Endothelial cell of umbilical vein (primary cell): Measurements from ENCODE around the gene ID2. TPM values are rescaled to one million over a fixed set of nuclear protein-coding genes. Genes with fewer than 3 reads are reported as not detected.

ENCODE experiments used
- BruUV-seq: library from RNA; stranded (reverse); fragments of 400-500 nt; replicated peaks from 2 replicates; lab custom pipeline; 2021; lab: Mats Ljungman, UMichigan
- CTCF ChIA-PET: fragments of 300-600, 350-600 bp; sonication (Branson Sonifier 250); formaldehyde crosslinking; loops from one replicate; lab custom pipeline; 2021; ENCODE audit warnings: antibody characterized with exemption, inconsistent platforms; lab: Charles Lee
- POLR2A ChIA-PET: fragments of 300-600, 350-600 bp; sonication (Branson Sonifier 250); formaldehyde crosslinking; loops from one replicate; lab custom pipeline; 2021; ENCODE audit warnings: antibody characterized with exemption, inconsistent platforms; lab: Charles Lee
- DNase-seq: peaks from one replicate; pipeline ENCODE4 v3.0.0-alpha.2; 2011; ENCODE audit warnings: low read depth, low spot score
- FAIRE-seq: peaks from 2 replicates; lab custom pipeline; 2011; peaks lifted over from hg19 to GRCh38; lab: Jason Lieb, UNC
- H2AFZ ChIP-seq: 2 replicates; pipeline ENCODE4 v1.6.0; 2012; ENCODE audit warnings: low read depth, low read length, control low read depth, inconsistent platforms
- H3K27ac ChIP-seq: 2 replicates; pipeline ENCODE4 v1.5.1; 2011; ENCODE audit warnings: low read depth, mild to moderate bottlenecking, control low read depth, low read length, moderate library complexity; ENCODE audit not compliant: insufficient read depth
- H3K27me3 ChIP-seq, 2 experiments: 2 replicates each; pipeline versions ENCODE4 v1.6.0 to v1.6.1; 2011; ENCODE audit warnings: low read length in 2 of 2, mixed read lengths in 1 of 2; ENCODE audit not compliant: control insufficient read depth in 2 of 2, insufficient read depth in 2 of 2
- H3K36me3 ChIP-seq, 2 experiments: 2 replicates in 1 of 2; 3 replicates in 1 of 2; pipeline ENCODE4 v1.5.1; 2011; ENCODE audit warnings: low read length in 2 of 2, mild to moderate bottlenecking in 1 of 2, moderate library complexity in 1 of 2; ENCODE audit not compliant: control insufficient read depth in 2 of 2, insufficient read depth in 2 of 2; ENCODE audit errors: extremely low read depth in 1 of 2
- H3K4me1 ChIP-seq: 3 replicates; pipeline ENCODE4 v1.5.1; 2011; ENCODE audit warnings: mild to moderate bottlenecking, low read length; ENCODE audit not compliant: control insufficient read depth, insufficient read depth; ENCODE audit errors: extremely low read depth
- H3K4me2 ChIP-seq: 2 replicates; pipeline ENCODE4 v1.6.1; 2011; ENCODE audit warnings: low read length, control low read depth, mixed read lengths; ENCODE audit not compliant: insufficient read depth
- H3K4me3 ChIP-seq, 3 experiments: fragments of 200-600 bp in 1 of 3; sonication (generic), shearing (Covaris generic) in 1 of 3; replicated peaks in 1 of 3; 2 replicates each; pipeline ENCODE4 v1.5.1; 2011 to 2016; ENCODE audit warnings: control low read depth in 3 of 3, low read length in 3 of 3, mild to moderate bottlenecking in 2 of 3, inconsistent platforms in 1 of 3, low read depth in 1 of 3, moderate library complexity in 1 of 3; ENCODE audit not compliant: insufficient read depth in 1 of 3
- H3K79me2 ChIP-seq: 2 replicates; pipeline ENCODE4 v1.6.0; 2012; ENCODE audit warnings: low read length, inconsistent platforms; ENCODE audit not compliant: control insufficient read depth, insufficient read depth
- H3K9ac ChIP-seq: replicated peaks from 2 replicates; pipeline ENCODE3; 2011; ENCODE audit warnings: low read length, control low read depth; ENCODE audit not compliant: insufficient read depth; ENCODE audit errors: extremely low read depth
- H3K9me1 ChIP-seq: replicated peaks from 3 replicates; pipeline ENCODE4 v1.6.0; 2011; ENCODE audit warnings: mild to moderate bottlenecking, low read length; ENCODE audit not compliant: control insufficient read depth, insufficient read depth; ENCODE audit errors: extremely low read depth
- H3K9me3 ChIP-seq: replicated peaks from 2 replicates; pipeline ENCODE4 v1.5.1; 2012; ENCODE audit warnings: low read length, inconsistent platforms; ENCODE audit not compliant: control insufficient read depth, insufficient read depth
- H4K20me1 ChIP-seq: replicated peaks from 2 replicates; pipeline ENCODE3; 2011; ENCODE audit warnings: mild to moderate bottlenecking, low read length; ENCODE audit not compliant: control insufficient read depth, insufficient read depth; ENCODE audit errors: extremely low read depth
- EZH2 ChIP-seq: IDR thresholded peaks from 2 replicates; pipeline ENCODE4 v1.6.1; 2012; ENCODE audit warnings: borderline replicate concordance, low read depth, mild to moderate bottlenecking, moderate library complexity, low read length, inconsistent platforms; ENCODE audit not compliant: severe bottlenecking
- FOS ChIP-seq: IDR thresholded peaks from 2 replicates; pipeline ENCODE4 v1.6.1; 2011; ENCODE audit warnings: mild to moderate bottlenecking, low read length, moderate library complexity, borderline replicate concordance; ENCODE audit not compliant: insufficient read depth
- GATA2 ChIP-seq: IDR thresholded peaks from 2 replicates; pipeline ENCODE4 v1.7.0; 2011; ENCODE audit warnings: low read depth, mild to moderate bottlenecking, moderate library complexity, mixed read lengths, low read length; ENCODE audit not compliant: insufficient read length, insufficient read depth
- JUN ChIP-seq: IDR thresholded peaks from 2 replicates; pipeline ENCODE4 v1.6.1; 2011; ENCODE audit warnings: borderline replicate concordance, low read depth; ENCODE audit not compliant: insufficient read length, insufficient read depth
- MYC ChIP-seq: IDR thresholded peaks from one replicate; pipeline ENCODE4 v1.6.1; 2011; ENCODE audit warnings: mild to moderate bottlenecking, low read depth, low read length
- POLR2A ChIP-seq: IDR thresholded peaks from 2 replicates; pipeline ENCODE4 v1.6.1; 2012; ENCODE audit warnings: low read depth, mild to moderate bottlenecking, control low read depth, low read length
- POLR2AphosphoS5 ChIP-seq: IDR thresholded peaks from 2 replicates; pipeline ENCODE4 v1.6.1; 2012; ENCODE audit warnings: low read depth, mild to moderate bottlenecking, control low read depth, low read length, moderate library complexity; ENCODE audit not compliant: insufficient read depth
- dilution Hi-C: fragments of 300-500 bp; cut with MboI; formaldehyde crosslinking; loops from one replicate; pipeline ENCODE4 v1.15.0; 2019; ENCODE audit warnings: low sequenced_read_pairs; ENCODE audit not compliant: extremely low pct_ligation_motif_present
- intact Hi-C: fragments of 100-400 bp; cut with micrococcal nuclease; formaldehyde crosslinking; loops from one replicate; pipeline ENCODE4 v1.10.0; 2022
- polyA plus RNA-seq, 4 experiments: library from polyadenylated mRNA; depleted of rRNA in 3 of 4; stranded (reverse) in 3 of 4; unstranded in 1 of 4; fragments of >200 nt; gene quantifications; 2 replicates each; pipeline versions ENCODE4 v1.2.1 to v1.2.3, GENCODE V29; 2011 to 2012; ENCODE audit warnings: missing spikeins in 1 of 4
- total RNA-seq: library from RNA; stranded (reverse); gene quantifications from 2 replicates; pipeline ENCODE4 v1.2.3, GENCODE V29; 2021
- TF ChIP-seq, protein P1 (sequence below), 2 donors: IDR thresholded peaks; 1 replicate in 1 of 2; 2 replicates in 1 of 2; pipeline ENCODE4 v1.5.1; 2011; ENCODE audit warnings: low read length in 2 of 2, mild to moderate bottlenecking in 2 of 2, moderate library complexity in 2 of 2, control low read depth in 1 of 2, inconsistent platforms in 1 of 2, low read depth in 1 of 2; ENCODE audit not compliant: insufficient read depth in 1 of 2; ENCODE audit errors: extremely low read depth in 1 of 2
- TF ChIP-seq, protein P2 (sequence below): IDR thresholded peaks from 2 replicates; pipeline ENCODE4 v1.6.1; 2011; ENCODE audit not compliant: insufficient read depth, insufficient read length

Gene ID2
- total and polyA plus RNA-seq, 2 donors (not counting 3 experiments of a cell fraction or from before 2014, with no cell fraction given), result 4.1 to 29.1 TPM

DNA sequence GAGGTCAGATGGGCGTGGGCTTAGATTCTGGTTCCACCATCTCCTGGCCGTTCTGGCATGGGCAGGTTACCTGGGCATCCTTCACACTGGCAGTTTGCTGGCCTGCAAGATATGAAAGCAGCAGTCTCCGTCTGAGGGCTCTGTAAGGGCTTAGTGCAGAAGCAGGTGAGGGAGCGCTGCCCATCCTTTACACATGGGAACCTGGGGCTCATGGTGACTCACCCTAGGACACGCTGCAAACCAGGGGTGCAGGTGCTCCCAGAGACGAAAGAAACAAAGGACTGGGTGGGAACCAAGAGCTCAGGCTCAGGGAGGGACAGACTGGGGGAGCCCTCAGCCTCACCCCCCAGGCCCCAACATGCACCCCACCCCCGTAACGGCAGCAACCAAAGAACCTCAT is 10.7 kb upstream of the ID2 start:
- no peaks in the 10 kb centered on the region for H3K9me1 ChIP-seq
- H3K4me3 ChIP-seq, result no peak overlapping the region
- no peaks in the 10 kb centered on the region for H3K79me2 ChIP-seq
- FAIRE-seq (no peak), DNase-seq (no peak)
- no peak for TF ChIP-seq POLR2A
- TF ChIP-seq MYC, result no peak
- TF ChIP-seq, protein P1, sequence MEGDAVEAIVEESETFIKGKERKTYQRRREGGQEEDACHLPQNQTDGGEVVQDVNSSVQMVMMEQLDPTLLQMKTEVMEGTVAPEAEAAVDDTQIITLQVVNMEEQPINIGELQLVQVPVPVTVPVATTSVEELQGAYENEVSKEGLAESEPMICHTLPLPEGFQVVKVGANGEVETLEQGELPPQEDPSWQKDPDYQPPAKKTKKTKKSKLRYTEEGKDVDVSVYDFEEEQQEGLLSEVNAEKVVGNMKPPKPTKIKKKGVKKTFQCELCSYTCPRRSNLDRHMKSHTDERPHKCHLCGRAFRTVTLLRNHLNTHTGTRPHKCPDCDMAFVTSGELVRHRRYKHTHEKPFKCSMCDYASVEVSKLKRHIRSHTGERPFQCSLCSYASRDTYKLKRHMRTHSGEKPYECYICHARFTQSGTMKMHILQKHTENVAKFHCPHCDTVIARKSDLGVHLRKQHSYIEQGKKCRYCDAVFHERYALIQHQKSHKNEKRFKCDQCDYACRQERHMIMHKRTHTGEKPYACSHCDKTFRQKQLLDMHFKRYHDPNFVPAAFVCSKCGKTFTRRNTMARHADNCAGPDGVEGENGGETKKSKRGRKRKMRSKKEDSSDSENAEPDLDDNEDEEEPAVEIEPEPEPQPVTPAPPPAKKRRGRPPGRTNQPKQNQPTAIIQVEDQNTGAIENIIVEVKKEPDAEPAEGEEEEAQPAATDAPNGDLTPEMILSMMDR (IDR thresholded peaks at IDR 0.05; ENCODE audit: extremely low read depth in 1 of 2, insufficient read depth in 1 of 2, low read depth in 1 of 2, low read length in 2 of 2), result no peak
- no peak for TF ChIP-seq JUN
- TF ChIP-seq EZH2, result no peak
- TF ChIP-seq POLR2AphosphoS5, result no peak
- TF ChIP-seq, protein P2, sequence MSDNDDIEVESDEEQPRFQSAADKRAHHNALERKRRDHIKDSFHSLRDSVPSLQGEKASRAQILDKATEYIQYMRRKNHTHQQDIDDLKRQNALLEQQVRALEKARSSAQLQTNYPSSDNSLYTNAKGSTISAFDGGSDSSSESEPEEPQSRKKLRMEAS, result no peak
- TF ChIP-seq FOS, result no peak
- no peak for TF ChIP-seq GATA2
- peaks cover 12 to 16% of the 10 kb centered on the region in 2 experiments for H3K27me3 ChIP-seq
- no peaks in the 10 kb centered on the region for H4K20me1 ChIP-seq
- H3K4me2 ChIP-seq, result no peak overlapping the region
- no peak overlapping the region for H3K27ac ChIP-seq
- ChIA-PET CTCF (interaction anchor here (1.9 kb wide), 1 partner anchor 1244 kb away, joined by 4 read pairs; no protein-coding TSS in a partner anchor), POLR2A (no interaction called here)
- no peaks in the 10 kb centered on the region for H3K4me1 ChIP-seq
- no peak overlapping the region for H2AFZ ChIP-seq
- no peak overlapping the region for H3K9ac ChIP-seq
- no peaks in the 10 kb centered on the region for H3K36me3 ChIP-seq
- no peaks in the 10 kb centered on the region for H3K9me3 ChIP-seq
- intact Hi-C loops (no loop called here), dilution Hi-C loops (no loop called here)
- BruUV-seq, result no TSS peak
